Measurements from ENCODE around the gene RNASEH2A. TPM values are rescaled to one million over a fixed set of nuclear protein-coding genes. Genes with fewer than 3 reads are reported as not detected.
A peak's percentile ranks its signal among the peaks of the same experiment; 100 is the strongest.
"Not testable (repeated sequence)": the region's sequence is repeated elsewhere in the genome, so short reads cannot be mapped to it uniquely, and the experiment has no call there.

Gene RNASEH2A
- total RNA-seq, 1 donor from 2014 or later: 37.2 TPM

DNA sequence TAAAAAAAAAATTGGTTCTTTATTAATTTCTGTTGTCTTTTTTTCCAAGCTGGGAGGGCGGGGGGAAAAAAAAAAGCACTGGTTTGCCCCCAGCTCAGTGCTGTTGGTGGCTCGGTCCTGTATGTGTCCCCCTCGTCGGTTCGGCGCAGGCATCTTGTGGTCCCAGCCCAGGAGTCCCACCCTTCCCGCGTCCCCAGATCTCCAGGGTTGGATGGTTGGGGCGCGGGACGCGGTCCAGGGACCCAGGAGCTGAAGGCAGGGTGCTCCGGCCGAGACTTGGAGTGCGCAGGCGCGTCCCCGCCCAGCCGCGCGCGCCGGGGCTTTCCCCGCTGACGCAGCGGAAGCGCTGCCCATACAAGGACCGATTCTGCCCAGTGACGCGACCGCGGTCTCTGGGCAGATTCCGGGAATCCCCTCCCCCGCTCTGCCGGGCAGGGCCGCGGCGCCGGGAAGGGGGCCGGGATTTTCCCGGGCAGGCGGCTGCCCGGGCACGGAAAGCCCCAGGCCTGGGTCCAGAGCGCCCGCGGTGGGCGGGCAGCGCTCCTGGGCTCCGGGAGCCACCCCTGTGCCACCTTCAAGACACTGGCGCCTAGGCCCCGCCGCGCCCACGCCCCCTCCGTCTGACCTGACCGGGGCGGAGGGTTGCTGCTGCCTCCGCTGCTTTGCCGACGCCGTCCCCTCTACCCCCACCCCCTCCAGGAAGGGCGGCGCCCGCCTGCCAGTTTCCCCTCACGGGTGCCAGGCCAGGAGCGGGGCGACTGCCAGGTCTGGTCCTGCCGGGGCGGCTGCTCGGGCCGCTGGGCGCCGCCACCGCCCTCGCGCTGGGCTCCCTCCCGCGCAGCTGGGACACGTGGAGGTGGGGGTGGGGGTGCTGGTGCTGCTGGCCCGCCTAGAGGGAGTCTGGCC lies 12.8 kb upstream of the RNASEH2A start:
- Mint-ChIP-seq H3K36me3 (peaks cover 5% of the 10 kb centered on the region), H3K27ac (peak overlapping the region; percentile 97), H3K9me3 (no peaks in the 10 kb centered on the region), H3K27me3 (no peaks in the 10 kb centered on the region), H3K4me1 (ENCODE audit: unreplicated experiment) (peaks cover 32% of the 10 kb centered on the region), H3K4me3 (peak overlapping the region; percentile 94)
- peak; percentile 94 for DNase-seq (ENCODE audit: extremely low spot score, unreplicated experiment)
- TF ChIP-seq, protein P1, sequence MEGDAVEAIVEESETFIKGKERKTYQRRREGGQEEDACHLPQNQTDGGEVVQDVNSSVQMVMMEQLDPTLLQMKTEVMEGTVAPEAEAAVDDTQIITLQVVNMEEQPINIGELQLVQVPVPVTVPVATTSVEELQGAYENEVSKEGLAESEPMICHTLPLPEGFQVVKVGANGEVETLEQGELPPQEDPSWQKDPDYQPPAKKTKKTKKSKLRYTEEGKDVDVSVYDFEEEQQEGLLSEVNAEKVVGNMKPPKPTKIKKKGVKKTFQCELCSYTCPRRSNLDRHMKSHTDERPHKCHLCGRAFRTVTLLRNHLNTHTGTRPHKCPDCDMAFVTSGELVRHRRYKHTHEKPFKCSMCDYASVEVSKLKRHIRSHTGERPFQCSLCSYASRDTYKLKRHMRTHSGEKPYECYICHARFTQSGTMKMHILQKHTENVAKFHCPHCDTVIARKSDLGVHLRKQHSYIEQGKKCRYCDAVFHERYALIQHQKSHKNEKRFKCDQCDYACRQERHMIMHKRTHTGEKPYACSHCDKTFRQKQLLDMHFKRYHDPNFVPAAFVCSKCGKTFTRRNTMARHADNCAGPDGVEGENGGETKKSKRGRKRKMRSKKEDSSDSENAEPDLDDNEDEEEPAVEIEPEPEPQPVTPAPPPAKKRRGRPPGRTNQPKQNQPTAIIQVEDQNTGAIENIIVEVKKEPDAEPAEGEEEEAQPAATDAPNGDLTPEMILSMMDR (conservative IDR thresholded peaks at IDR 0.05): no peak

DNA sequence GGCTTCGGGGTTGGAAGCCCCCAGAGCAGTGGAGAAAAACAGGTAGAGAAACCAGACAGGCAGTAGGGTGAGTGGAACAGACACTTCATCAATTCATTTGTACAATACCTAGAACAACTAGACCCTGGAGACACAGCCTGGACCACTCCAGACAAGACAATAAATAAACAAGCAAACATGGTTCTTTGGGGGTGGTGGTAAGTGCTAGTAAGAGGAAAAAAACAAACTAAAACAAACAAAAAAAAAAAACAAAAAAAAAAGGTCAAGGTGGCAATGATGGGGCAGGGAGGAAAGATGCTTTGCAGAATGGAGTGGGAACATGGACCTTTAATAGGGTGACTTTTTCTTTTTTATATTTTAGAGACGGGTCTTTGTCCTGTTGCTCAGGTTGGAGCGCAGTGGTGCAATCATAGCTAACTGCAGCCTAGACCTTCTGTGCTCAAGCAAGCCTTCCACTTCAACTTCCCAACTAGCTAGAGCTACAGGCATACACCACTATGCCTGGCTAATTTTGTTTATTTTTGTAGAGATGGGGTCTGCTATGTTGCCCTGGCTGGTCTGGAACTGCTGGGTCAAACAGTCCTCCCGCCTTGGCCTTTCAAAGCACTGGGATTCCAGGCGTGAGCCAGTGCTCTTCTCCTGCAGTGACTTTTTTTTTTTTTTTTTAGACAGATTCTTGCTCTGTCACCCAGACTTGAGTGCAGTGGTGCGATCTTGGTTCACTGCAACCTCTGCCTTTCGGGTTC lies 12.0 kb upstream of the RNASEH2A start:
- no peaks in the 10 kb centered on the region for H3K9me3 Mint-ChIP-seq
- H3K36me3 Mint-ChIP-seq: peaks cover 5% of the 10 kb centered on the region
- peak overlapping the region; percentile 78 for H3K4me3 Mint-ChIP-seq
- H3K27me3 Mint-ChIP-seq: no peaks in the 10 kb centered on the region
- TF ChIP-seq, protein P1 (conservative IDR thresholded peaks at IDR 0.05): no peak
- peaks cover 25% of the 10 kb centered on the region for H3K4me1 Mint-ChIP-seq (ENCODE audit: unreplicated experiment)
- no peak for DNase-seq (ENCODE audit: extremely low spot score, unreplicated experiment)
- peak overlapping the region; percentile 88 for H3K27ac Mint-ChIP-seq

DNA sequence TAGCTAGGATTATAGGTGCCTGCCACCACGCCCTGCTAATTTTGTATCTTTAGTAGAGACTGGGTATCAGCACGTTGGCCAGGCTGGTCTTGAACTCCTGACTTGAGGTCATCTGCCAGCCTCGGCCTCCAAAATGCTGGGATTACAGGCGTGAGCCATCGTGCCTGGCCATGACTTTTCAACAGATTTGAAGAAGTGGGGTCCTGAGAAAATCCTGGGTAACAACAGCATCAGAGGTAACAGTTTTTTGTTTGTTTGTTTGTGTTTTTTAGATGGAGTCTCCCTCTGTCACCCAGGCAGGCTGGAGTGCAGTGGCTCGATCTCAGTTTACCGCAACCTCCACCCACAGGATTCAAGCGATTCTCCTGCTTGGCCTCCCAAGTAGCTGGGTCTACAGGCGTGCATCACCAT lies 11.4 kb upstream of the RNASEH2A start:
- no peaks in the 10 kb centered on the region for H3K27me3 Mint-ChIP-seq
- H3K4me1 Mint-ChIP-seq (ENCODE audit: unreplicated experiment): peaks cover 25% of the 10 kb centered on the region
- peaks cover 5% of the 10 kb centered on the region for H3K36me3 Mint-ChIP-seq
- TF ChIP-seq, protein P1 (conservative IDR thresholded peaks at IDR 0.05): no peak
- peak overlapping the region; percentile 88 for H3K27ac Mint-ChIP-seq
- peak overlapping the region; percentile 78 for H3K4me3 Mint-ChIP-seq
- DNase-seq (ENCODE audit: extremely low spot score, unreplicated experiment): no peak
- no peaks in the 10 kb centered on the region for H3K9me3 Mint-ChIP-seq

DNA sequence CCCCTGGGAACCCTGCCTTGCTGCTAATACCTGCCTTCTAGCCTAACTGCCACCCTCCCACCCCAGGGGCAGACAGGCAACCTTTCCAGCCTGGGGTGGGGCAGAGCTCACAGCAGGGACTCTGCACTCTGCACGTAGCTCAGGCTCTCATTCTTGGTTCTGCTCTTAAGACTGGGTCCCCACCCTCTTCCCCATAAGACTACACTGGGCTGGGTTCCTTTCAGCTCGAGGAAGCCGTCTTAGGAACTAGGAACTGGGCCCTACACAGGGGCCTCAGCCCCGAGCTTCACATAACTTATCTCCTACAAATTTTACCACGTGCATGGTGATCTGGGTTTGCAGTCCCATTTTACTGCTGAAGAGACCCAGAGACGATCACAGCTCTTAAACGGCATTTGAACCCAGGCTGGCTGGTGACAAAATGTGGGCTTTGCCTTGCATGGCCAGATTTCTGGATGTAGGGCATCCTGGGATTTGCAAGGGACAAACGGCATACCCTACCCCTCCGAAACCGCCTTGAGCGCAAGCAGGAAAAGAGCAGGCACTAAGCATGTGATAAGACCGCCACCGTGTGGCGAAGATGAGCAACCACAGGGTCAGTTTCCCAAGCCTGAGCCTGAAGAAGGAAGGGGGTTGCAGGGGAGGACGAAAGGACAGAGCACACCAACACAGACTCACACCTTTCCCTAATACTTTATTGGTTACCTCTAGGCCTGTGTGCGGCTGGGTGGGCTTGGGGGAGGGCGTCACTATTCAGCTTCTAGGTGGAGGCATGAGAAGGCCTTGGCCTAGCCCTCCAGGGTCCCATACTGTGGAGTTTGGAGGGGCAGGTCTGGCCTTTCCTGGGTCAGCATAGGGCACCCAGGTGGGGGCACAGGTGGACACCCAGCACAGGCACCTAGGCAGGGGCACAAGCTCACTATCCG lies 10.0 kb upstream of the RNASEH2A start:
- Mint-ChIP-seq H3K4me3 (peak overlapping the region; percentile 81), H3K36me3 (peaks cover 5% of the 10 kb centered on the region), H3K4me1 (ENCODE audit: unreplicated experiment) (peaks cover 23% of the 10 kb centered on the region), H3K9me3 (no peaks in the 10 kb centered on the region), H3K27me3 (no peaks in the 10 kb centered on the region), H3K27ac (peak overlapping the region; percentile 92)
- DNase-seq (ENCODE audit: extremely low spot score, unreplicated experiment): peak; percentile 82
- TF ChIP-seq, protein P1 (conservative IDR thresholded peaks at IDR 0.05): peak; percentile 96

DNA sequence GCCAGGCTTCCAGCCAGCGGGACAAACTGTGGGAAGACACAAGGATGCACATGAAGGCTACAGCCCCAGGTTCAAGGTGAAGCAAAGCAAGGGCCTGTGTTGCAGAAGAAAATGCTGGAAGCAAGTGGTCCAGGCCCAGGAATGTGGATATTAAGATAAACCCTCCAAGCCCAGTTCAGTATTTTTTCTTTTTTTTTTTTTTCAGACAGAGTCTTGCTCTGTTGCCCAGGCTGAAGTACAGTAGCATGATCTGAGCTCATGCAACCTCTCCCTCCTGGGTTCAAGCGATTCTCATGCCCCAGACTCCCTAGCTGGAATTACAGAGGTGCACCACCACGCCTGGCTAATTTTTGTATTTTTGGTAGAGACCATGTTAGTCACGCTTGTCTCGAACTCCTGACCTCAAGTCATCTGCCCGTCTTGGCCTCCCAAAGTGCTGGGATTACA lies 9.2 kb upstream of the RNASEH2A start:
- no peak for DNase-seq (ENCODE audit: extremely low spot score, unreplicated experiment)
- peaks cover 25% of the 10 kb centered on the region for H3K4me1 Mint-ChIP-seq (ENCODE audit: unreplicated experiment)
- H3K27ac Mint-ChIP-seq: no peak overlapping the region
- H3K9me3 Mint-ChIP-seq: no peaks in the 10 kb centered on the region
- H3K4me3 Mint-ChIP-seq: no peak overlapping the region
- peaks cover 5% of the 10 kb centered on the region for H3K36me3 Mint-ChIP-seq
- TF ChIP-seq, protein P1 (conservative IDR thresholded peaks at IDR 0.05): no peak
- no peaks in the 10 kb centered on the region for H3K27me3 Mint-ChIP-seq

DNA sequence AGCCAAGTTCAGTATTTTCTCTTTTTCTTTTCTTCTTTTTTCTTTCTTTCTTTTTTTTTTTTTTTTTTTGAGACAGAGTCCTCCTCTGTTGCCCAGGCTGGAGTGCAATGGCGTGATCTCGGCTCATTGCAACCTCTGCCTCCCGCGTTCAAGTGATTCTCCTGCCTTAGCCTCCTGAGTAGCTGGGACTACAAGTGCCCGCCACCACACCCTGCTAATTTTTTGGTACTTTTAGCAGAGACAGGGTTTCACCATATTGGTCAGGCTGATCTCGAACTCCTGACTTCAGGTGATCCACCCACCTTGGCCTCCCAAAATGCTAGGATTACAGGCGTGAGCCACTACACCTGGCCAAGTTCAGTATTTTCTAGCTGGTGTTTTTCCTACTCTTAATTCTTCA lies 8.8 kb upstream of the RNASEH2A start:
- H3K4me3 Mint-ChIP-seq; H3K36me3 Mint-ChIP-seq; DNase-seq (ENCODE audit: extremely low spot score, unreplicated experiment); H3K27ac Mint-ChIP-seq; H3K9me3 Mint-ChIP-seq; H3K27me3 Mint-ChIP-seq: not testable (repeated sequence)
- H3K4me1 Mint-ChIP-seq (ENCODE audit: unreplicated experiment): peaks cover 29% of the 10 kb centered on the region
